H9 (cell line): ENCODE measurements around the gene SFTPB. TPM values are rescaled to one million over a fixed set of nuclear protein-coding genes. Genes with fewer than 3 reads are reported as not detected.

ENCODE experiments used
- DNase-seq: peaks from one replicate; pipeline ENCODE4 v3.0.0-alpha.2; 2017
- H2AFZ ChIP-seq: one replicate; pipeline ENCODE4 v1.6.1; 2013; ENCODE audit warnings: mild to moderate bottlenecking, low read length, control low read depth, moderate library complexity
- H2AK5ac ChIP-seq: 2 replicates; pipeline ENCODE4 v1.6.1; 2013; ENCODE audit warnings: low read length, control low read depth, mixed read lengths; ENCODE audit not compliant: insufficient read length
- H2BK120ac ChIP-seq: one replicate; pipeline ENCODE4 v1.6.1; 2013; ENCODE audit warnings: low read depth, mild to moderate bottlenecking, low read length, control low read depth, inconsistent platforms; ENCODE audit not compliant: poor library complexity, severe bottlenecking
- H2BK12ac ChIP-seq: 2 replicates; pipeline ENCODE4 v1.6.1; 2013; ENCODE audit warnings: low read length, control low read depth, mixed read lengths, low read depth; ENCODE audit not compliant: insufficient read length
- H2BK15ac ChIP-seq: 2 replicates; pipeline ENCODE4 v1.6.1; 2013; ENCODE audit warnings: low read depth, low read length, control low read depth
- H2BK20ac ChIP-seq: one replicate; pipeline ENCODE4 v1.6.1; 2013; ENCODE audit warnings: low read depth, mild to moderate bottlenecking, low read length, control low read depth, inconsistent platforms; ENCODE audit not compliant: poor library complexity, severe bottlenecking
- H2BK5ac ChIP-seq: 2 replicates; pipeline ENCODE4 v1.6.1; 2013; ENCODE audit warnings: low read length, control low read depth, mixed read lengths; ENCODE audit not compliant: insufficient read length
- H3K14ac ChIP-seq: 2 replicates; pipeline ENCODE4 v1.6.1; 2013; ENCODE audit warnings: low read length, control low read depth; ENCODE audit not compliant: insufficient read depth
- H3K18ac ChIP-seq: 2 replicates; pipeline ENCODE4 v1.6.1; 2013; ENCODE audit warnings: low read depth, mild to moderate bottlenecking, mixed read lengths, low read length, control low read depth; ENCODE audit not compliant: insufficient read length
- H3K23ac ChIP-seq: 2 replicates; pipeline ENCODE4 v1.6.1; 2013; ENCODE audit warnings: low read length, control low read depth, mixed read lengths, low read depth; ENCODE audit not compliant: insufficient read length
- H3K23me2 ChIP-seq: 2 replicates; pipeline ENCODE4 v1.6.1; 2013; ENCODE audit warnings: low read depth, mild to moderate bottlenecking, mixed read lengths, low read length, control low read depth; ENCODE audit not compliant: insufficient read length, poor library complexity, severe bottlenecking
- H3K27ac ChIP-seq: 2 replicates; pipeline ENCODE4 v1.5.1; 2013; ENCODE audit warnings: low read length, control low read depth, mixed read lengths, low read depth; ENCODE audit not compliant: insufficient read length
- H3K27me3 ChIP-seq: 2 replicates; pipeline ENCODE4 v1.6.1; 2013; ENCODE audit warnings: low read length, control low read depth, inconsistent platforms; ENCODE audit not compliant: insufficient read depth
- H3K4ac ChIP-seq: 2 replicates; pipeline ENCODE4 v1.6.1; 2013; ENCODE audit warnings: low read depth, mild to moderate bottlenecking, control low read depth, inconsistent platforms, low read length, moderate library complexity
- H3K4me1 ChIP-seq: 2 replicates; pipeline ENCODE4 v1.6.1; 2013; ENCODE audit warnings: low read length, control low read depth, inconsistent platforms; ENCODE audit not compliant: insufficient read depth
- H3K4me2 ChIP-seq: 2 replicates; pipeline ENCODE4 v1.6.1; 2013; ENCODE audit warnings: low read length, control low read depth, mixed read lengths; ENCODE audit not compliant: insufficient read length, insufficient read depth
- H3K56ac ChIP-seq: 2 replicates; pipeline ENCODE4 v1.6.1; 2013; ENCODE audit warnings: low read depth, mild to moderate bottlenecking, mixed read lengths, low read length, control low read depth; ENCODE audit not compliant: insufficient read length
- H3K79me1 ChIP-seq: 2 replicates; pipeline ENCODE4 v1.6.1; 2013; ENCODE audit warnings: low read depth, mild to moderate bottlenecking, moderate library complexity, low read length, control low read depth, inconsistent platforms; ENCODE audit not compliant: insufficient read depth, poor library complexity, severe bottlenecking
- H3K79me2 ChIP-seq: 2 replicates; pipeline ENCODE4 v1.6.1; 2013; ENCODE audit warnings: low read length, control low read depth, inconsistent platforms; ENCODE audit not compliant: insufficient read depth
- H3K9ac ChIP-seq: 2 replicates; pipeline ENCODE4 v1.6.1; 2013; ENCODE audit warnings: low read length, control low read depth, mixed read lengths; ENCODE audit not compliant: insufficient read length; ENCODE audit errors: extremely low read depth
- H3K9me3 ChIP-seq: one replicate; pipeline ENCODE4 v1.6.1; 2013; ENCODE audit warnings: low read depth, low read length, inconsistent platforms; ENCODE audit not compliant: control insufficient read depth
- H3T11ph ChIP-seq: one replicate; pipeline ENCODE4 v1.6.1; 2013; ENCODE audit warnings: mild to moderate bottlenecking, low read length, control low read depth, inconsistent platforms
- H4K20me1 ChIP-seq: one replicate; pipeline ENCODE4 v1.6.1; 2013; ENCODE audit not compliant: control insufficient read depth, insufficient read length, insufficient read depth
- H4K5ac ChIP-seq: 2 replicates; pipeline ENCODE4 v1.6.1; 2013; ENCODE audit warnings: low read depth, mild to moderate bottlenecking, mixed read lengths, low read length, control low read depth; ENCODE audit not compliant: insufficient read length
- H4K8ac ChIP-seq: replicated peaks from 2 replicates; pipeline ENCODE4 v1.6.1; 2013; ENCODE audit warnings: low read length, control low read depth, mixed read lengths, low read depth; ENCODE audit not compliant: insufficient read length
- H4K91ac ChIP-seq: 2 replicates; pipeline ENCODE4 v1.6.1; 2013; ENCODE audit warnings: low read depth, mild to moderate bottlenecking, moderate library complexity, mixed read lengths, low read length, control low read depth; ENCODE audit not compliant: insufficient read length
- H3K27ac Mint-ChIP-seq, 3 experiments: 2 replicates in 2 of 3; 3 replicates in 1 of 3; pipeline ENCODE4 v1.8.0; 2020 to 2021; ENCODE audit warnings: mixed read lengths in 3 of 3, mild to moderate bottlenecking in 1 of 3, moderate library complexity in 1 of 3
- H3K27me3 Mint-ChIP-seq: 2 replicates; pipeline ENCODE4 v1.8.0; 2021; ENCODE audit warnings: low read depth, mild to moderate bottlenecking, moderate library complexity, mixed read lengths
- H3K36me3 Mint-ChIP-seq, 3 experiments: 2 replicates in 2 of 3; 3 replicates in 1 of 3; pipeline ENCODE4 v1.8.0; 2020 to 2021; ENCODE audit warnings: low read depth in 3 of 3, mixed read lengths in 3 of 3; ENCODE audit not compliant: insufficient read depth in 1 of 3
- H3K4me1 Mint-ChIP-seq, 2 experiments: 2 replicates each; pipeline ENCODE4 v1.8.0; 2020; ENCODE audit warnings: mixed read lengths in 2 of 2
- H3K4me3 Mint-ChIP-seq, 2 experiments: 2 replicates in 1 of 2; 3 replicates in 1 of 2; pipeline ENCODE4 v1.8.0; 2020 to 2021; ENCODE audit warnings: mild to moderate bottlenecking in 2 of 2, mixed read lengths in 2 of 2, moderate library complexity in 1 of 2
- H3K9me3 Mint-ChIP-seq, 2 experiments: 2 replicates in 1 of 2; 3 replicates in 1 of 2; pipeline ENCODE4 v1.8.0; 2020; ENCODE audit warnings: mild to moderate bottlenecking in 2 of 2, mixed read lengths in 2 of 2, moderate library complexity in 1 of 2
- CTCF ChIP-seq: fragments of 200-600 bp; sonication (generic); conservative IDR thresholded peaks from 3 replicates; pipeline ENCODE4 v1.8.0; 2021; ENCODE audit warnings: antibody characterized with exemption, mild to moderate bottlenecking
- WGBS: extraction: QIAGEN DNeasy Blood & Tissue Kit; methylation state at CpG from one replicate; pipeline ENCODE4 v1.1.7; 2013; ENCODE audit warnings: missing lambda C conversion rate, low lambda C conversion rate, mixed read lengths; ENCODE audit not compliant: insufficient read length; ENCODE audit errors: extremely low coverage; 5-methylcytosine and 5-hydroxymethylcytosine counted together
- total RNA-seq: library from RNA; stranded (reverse); gene quantifications from 2 replicates; pipeline ENCODE4 v1.2.1, GENCODE V29; 2021

Gene SFTPB
- total RNA-seq, 1 experiment from 2014 or later = not detected

GRCh38 chr2:85663594-85664565 is 4.1 kb downstream of the SFTPB start:
- Histone ChIP-seq H4K91ac (no peak overlapping the region), H3K9me3 (no peaks in the 10 kb centered on the region), H4K20me1 (no peaks in the 10 kb centered on the region), H2BK15ac (no peak overlapping the region), H3K4me2 (no peak overlapping the region), H4K8ac (no peak overlapping the region), H3K23ac (no peak overlapping the region), H3K79me2 (no peaks in the 10 kb centered on the region), H2BK20ac (no peak overlapping the region), H2BK5ac (no peak overlapping the region), H2AFZ (no peak overlapping the region), H4K5ac (no peak overlapping the region), H3K4ac (no peak overlapping the region), H3K18ac (no peak overlapping the region), H3K56ac (no peak overlapping the region), H2AK5ac (no peak overlapping the region), H3K23me2 (no peaks in the 10 kb centered on the region), H3K9ac (no peak overlapping the region), H3K79me1 (no peaks in the 10 kb centered on the region), H3K4me1 (no peaks in the 10 kb centered on the region), H2BK120ac (no peak overlapping the region), H3K27ac (no peak overlapping the region), H3K27me3 (no peaks in the 10 kb centered on the region), H3T11ph (no peak overlapping the region), H3K14ac (no peak overlapping the region), H2BK12ac (no peak overlapping the region)
- peaks cover 0 to 4% (median 3%) of the 10 kb centered on the region in 3 experiments; a peak in 1 of 7 replicates for H3K36me3 Mint-ChIP-seq
- no peaks in the 10 kb centered on the region for H3K9me3 Mint-ChIP-seq
- no peaks in the 10 kb centered on the region for H3K27me3 Mint-ChIP-seq
- no CpG with 5 or more reads among the region's 23 CpGs for WGBS
- no peak for TF ChIP-seq CTCF
- DNase-seq = no peak
- H3K4me1 Mint-ChIP-seq = peaks cover 3 to 4% of the 10 kb centered on the region in 2 experiments; a peak in 1 of 4 replicates
- no peak overlapping the region for H3K4me3 Mint-ChIP-seq
- peak overlapping the region; percentile 8 to 44 (median 29); a peak in 1 of 7 replicates for H3K27ac Mint-ChIP-seq
